NCI-H82 (cell line): ENCODE results near the gene SPATA9.
"Not testable (repeated sequence)": the region's sequence is repeated elsewhere in the genome, so short reads cannot be mapped to it uniquely, and the experiment has no call there.

Experiments
- DNase-seq: peaks from one replicate; lab custom pipeline; 2025; lab: John Stamatoyannopoulos, UW

Gene SPATA9

GRCh38 chr5:95646226-95646568 lies 36.6 kb downstream of the SPATA9 start:
- DNase-seq = not testable (repeated sequence)

DNA sequence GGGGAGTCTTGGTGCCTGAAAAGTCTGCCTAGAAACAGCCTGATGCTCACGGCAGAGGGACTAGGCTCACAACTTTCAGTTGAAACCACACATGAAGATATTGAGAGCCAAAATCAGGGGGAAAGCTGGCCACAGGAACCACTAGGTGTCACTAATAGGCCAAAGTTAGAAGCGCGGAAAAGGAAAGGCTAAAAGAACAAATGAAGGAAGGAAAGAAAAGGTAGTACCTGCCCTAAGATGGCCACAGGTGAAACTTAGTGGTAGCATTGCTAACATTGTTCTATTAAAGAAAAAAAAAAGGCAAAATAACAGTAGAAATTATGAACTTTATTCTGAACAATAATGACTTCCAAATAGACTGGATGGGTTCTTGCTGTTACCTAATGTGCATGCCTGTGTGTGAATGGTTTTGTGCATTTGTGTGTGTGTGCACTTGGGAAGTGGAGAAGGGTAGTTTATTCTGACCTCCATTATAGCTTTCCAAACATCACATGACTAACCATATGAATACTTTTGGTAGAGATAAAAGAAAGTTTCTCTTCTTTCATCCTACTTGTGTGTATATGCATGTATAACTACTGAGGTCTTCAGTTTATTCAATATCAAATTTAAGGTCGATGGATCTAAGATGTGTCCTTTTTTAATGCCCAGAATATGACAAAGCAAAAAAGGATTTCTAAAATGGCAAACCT lies 38.3 kb downstream of the SPATA9 start:
- DNase-seq = peak; percentile 59

DNA sequence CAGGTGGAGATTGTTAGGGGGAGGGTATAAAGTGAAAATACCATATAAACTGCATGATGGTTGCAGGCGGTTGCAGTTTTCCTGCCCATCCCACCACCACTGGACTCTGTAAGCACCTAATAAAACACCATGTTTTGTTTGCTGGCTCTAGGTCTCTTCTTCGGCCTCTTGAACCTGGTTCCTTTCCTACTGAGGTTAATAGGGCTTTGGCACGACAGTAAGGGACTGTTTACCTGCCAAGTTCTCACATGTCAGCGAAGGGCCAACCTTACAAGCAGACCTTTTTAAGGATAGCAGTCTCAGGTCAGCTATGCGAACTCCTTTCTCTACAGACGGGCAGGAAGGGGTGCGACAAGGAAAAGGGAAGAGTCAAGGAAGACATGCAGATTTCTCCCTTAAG lies 39.6 kb downstream of the SPATA9 start:
- no peak for DNase-seq

DNA sequence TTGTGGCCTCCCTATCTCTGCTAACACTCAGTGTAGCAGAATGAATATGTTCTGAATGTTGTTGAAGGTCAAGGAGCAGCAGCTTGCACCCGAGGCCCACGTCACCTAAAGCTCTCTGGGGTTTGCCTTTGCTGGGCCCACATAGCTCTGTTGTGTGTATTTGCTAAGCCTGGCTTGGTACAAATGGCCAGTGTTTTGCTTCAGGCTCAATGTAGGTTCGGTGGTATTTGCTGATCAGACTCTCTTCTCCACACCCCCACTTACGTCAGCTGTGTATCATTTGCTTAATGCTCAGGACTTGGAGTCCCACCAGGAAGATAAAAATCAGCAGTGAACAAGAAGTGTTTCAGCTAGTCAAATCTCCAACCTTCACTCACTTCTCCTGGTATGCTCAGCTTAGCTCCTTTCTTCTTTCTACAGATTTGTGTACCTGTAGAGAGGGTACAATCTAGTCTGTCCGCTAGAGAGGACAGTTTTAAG lies 41.0 kb downstream of the SPATA9 start:
- DNase-seq = no peak

DNA sequence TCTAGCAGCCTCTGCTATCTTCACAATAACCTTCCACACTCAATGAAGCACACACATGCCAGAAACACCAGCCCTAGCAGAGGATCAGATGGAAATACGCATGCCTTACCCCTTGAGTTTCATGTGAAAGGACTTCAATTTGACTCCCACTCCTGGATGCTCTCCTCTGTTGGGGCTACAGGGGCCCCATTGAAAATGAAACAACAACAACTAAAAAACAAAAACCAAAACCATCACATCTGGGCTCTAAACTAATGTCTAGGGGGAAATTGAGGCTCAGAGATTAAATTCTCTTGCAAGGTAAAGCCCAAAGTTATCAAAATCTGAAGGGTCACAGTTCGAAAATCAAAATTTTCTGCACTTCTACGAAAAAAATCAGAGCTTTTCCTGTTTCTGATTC lies 44.2 kb downstream of the SPATA9 start:
- no peak for DNase-seq

DNA sequence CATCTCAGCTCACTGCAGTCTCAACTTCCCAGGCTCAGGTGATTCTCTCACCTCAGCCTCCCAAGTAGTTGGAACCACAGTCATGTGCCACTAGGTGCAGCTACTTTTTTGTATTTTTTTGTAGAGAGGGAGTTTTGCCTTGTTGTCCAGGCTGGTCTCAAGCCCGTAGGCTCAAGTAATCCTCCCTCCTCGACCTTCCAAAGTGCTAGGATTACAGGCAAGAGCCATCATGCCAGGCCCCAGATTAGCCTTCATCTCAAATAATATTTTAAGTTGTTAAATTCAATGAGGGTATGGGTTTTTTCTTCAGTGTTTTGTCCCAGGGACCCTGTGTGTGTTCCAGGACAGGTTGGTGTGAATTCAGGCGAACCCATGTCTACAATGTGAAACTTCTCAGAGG lies 48.7 kb downstream of the SPATA9 start:
- no peak for DNase-seq

GRCh38 chr5:95633671-95634070 lies 49.1 kb downstream of the SPATA9 start:
- no peak for DNase-seq

GRCh38 chr5:95632942-95633341 lies 49.8 kb downstream of the SPATA9 start:
- DNase-seq = not testable (repeated sequence)

DNA sequence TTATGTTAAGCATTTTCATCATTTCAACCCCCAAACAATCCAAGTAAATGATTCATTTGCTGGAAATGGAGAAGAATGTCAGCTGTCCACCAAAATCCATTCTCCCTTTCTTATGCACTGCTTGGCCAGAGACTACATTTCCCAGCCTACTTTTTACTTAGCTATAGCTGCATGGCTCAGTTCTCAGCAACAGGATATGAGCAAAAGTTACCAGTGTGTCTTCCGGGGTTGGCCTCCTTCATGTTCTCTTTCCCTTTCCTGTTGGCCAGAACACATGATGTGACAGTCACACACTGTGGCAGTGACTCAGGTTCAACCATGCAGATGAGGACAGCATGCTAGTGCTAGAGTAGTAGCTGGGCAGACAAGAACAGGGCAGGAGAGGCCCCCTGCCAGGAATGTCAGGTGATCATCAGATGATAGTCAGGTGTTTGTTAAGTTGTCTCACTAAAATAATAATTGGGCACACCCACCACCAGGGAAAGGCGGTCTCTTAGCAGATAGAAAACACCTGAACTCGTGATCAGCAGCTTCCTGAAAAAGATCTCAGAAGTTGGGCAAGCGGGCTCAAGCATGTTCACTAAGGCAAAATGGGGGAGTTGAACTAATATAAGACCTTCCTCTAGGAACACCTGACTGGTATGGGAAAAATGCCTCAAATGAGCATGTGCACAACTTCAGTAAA lies 50.7 kb downstream of the SPATA9 start:
- no peak for DNase-seq

- DNase-seq = no peak
Measured at GRCh38 chr5:95631255-95631958, 51.4 kb downstream of the SPATA9 start.

DNA sequence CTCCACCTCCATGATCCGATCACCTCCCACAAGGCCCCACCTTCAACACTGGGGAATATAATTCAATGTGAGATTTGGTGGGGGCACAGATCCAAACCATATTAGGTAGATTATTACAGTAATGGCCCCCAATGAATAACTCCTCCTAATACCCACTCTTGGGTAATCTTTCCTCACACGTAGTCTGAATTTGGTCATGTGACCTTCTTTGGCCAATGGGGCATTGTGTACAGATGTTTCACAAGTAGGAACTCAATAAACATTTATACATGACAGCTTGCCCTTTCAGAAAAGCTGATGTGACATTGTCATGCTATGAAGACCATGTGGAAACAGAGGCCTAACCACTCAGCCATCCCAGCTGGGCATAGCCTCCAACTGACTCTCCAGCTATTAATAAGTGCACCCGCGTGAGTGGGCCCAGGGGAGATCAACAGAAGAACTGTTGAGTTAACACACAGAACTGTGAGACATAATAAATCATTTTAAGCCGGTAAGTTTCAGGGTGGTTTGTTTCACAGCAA lies 52.3 kb downstream of the SPATA9 start:
- DNase-seq = no peak

GRCh38 chr5:95628933-95629332 lies 53.9 kb downstream of the SPATA9 start:
- DNase-seq = no peak

DNA sequence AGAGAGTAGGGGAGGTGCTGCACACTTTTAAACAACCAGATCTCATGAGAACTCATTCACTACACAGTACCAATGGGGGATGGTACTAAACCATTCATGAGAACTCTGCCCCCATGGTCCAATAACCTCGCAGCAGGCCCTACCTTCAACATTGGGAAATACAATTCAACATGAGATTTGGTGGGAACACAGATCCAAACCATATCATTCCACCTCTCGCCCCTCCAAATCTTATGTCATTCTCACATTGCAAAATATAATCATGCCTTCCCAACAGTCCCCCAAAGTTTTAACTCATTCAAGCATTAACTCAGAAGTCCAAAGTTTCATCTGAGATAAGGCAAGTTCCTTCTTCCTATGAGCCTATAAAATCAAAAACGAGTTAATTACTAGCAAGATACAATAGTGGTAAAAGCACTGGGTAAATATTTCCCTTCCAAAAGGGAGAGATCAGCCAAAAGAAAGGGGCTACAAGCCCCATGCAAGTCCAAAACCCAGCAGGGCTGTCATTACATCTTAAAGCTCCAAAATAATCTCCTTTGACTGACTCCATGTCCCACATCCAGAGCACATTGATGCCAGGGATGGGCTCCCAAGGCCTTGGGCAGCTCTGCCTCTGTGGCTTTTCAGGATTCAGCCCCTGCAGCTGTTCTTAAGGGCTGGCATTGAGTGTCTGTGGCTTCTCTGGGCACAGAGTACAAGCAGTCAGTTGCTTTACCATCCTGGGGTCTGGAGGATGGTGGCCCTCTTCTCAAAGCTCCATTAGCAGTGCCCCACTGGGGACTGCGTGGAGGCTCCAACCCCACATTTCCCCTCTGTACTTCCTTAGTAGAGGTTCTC lies 54.6 kb downstream of the SPATA9 start:
- no peak for DNase-seq

DNA sequence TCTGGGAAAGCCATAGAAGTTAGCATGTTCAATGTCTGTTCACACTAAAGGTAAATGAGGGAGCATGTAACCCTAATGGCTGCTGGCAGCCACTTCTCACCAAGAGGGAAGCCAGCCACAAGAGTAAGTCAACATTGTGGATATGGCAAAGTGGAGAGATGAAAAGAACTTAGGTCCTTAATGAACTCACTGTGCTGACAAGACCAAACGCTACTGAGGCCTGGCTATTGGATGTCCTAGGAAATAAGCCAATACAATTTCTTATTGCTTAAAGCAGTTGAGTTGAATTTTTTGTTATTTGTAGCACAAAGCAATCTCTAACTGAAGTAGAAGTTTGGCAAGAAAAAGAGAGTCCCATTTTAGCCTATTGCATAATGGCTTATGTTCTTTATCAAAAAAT lies 56.1 kb downstream of the SPATA9 start:
- no peak for DNase-seq

GRCh38 chr5:95624368-95624767 lies 58.4 kb downstream of the SPATA9 start:
- DNase-seq = no peak

DNA sequence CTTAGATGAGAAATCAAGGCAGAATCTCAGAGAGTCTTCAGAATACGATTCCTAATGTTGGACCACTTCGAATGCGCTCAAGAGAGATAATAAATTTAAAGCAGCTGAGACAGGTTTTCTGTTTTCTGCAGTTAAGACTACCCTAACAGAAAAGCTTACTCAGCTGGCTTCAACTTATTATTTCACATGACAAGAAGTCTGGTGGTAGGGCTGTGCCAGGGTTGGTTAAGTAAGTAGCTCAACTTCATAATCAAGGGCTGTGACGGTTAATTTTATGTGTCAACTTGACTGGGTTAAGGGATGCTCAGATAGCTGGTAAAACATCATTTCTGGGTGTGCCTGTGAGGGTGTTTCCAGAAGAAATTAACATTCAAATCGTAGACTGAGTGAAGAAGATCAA lies 59.1 kb downstream of the SPATA9 start:
- DNase-seq = no peak

DNA sequence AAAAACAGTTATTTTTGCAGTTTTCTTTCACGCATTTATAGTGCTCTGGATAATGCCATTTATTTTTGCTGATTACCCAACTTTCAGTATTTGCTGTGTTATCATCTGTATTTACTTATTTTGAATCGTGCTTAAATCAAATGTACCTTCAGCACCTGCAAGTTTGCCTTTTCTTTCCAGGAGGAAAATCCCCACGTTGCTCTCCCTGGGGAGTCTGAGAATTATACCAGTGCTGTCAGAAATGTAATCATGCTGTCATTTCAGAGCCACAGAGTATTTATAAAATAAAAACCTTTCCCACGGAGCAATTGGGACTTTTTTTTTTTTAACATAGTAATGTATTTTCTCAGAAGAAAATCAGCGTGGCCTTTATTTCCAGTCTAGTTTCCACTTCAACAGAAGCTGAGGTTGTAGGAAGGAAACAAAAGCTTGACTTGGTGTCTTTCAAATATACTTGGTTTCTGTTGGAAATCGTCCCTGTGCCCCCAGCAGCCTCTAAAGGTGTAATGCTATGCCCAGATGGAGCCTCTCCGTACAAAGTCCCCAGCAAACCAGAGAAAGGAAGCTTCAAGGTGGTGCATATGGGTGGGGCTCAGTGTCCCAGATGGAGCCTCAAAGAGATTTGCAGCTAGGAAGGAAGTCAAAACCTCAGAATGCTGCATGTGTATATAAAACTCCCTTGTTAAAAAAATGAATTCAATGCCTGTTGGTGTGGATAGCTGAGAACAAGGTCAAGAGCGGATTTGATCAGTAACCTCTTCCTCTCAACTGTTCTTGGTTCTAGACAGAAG lies 60.8 kb downstream of the SPATA9 start:
- DNase-seq = no peak

DNA sequence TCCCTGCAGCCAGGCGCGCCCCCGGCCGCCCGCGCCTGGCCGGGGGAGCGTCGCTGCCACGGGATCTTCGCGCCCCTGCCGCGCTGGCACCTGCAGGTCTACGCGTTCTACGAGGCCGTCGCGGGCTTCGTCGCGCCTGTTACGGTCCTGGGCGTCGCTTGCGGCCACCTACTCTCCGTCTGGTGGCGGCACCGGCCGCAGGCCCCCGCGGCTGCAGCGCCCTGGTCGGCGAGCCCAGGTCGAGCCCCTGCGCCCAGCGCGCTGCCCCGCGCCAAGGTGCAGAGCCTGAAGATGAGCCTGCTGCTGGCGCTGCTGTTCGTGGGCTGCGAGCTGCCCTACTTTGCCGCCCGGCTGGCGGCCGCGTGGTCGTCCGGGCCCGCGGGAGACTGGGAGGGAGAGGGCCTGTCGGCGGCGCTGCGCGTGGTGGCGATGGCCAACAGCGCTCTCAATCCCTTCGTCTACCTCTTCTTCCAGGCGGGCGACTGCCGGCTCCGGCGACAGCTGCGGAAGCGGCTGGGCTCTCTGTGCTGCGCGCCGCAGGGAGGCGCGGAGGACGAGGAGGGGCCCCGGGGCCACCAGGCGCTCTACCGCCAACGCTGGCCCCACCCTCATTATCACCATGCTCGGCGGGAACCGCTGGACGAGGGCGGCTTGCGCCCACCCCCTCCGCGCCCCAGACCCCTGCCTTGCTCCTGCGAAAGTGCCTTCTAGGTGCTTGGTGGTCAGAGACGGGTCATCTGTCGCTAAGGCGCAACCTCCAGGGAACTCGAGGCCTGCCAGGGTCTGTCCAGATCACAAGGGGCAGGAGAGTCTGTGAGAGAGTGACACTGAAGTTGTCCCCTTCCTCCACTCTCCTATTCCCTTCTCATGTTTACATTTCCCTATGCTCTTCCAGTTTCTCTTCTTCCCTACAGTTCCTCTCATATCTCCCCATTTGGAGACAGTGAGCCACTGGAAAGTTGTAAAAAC lies 61.6 kb downstream of the SPATA9 start:
- DNase-seq = peak; percentile 61

GRCh38 chr5:95620030-95620869 lies 62.5 kb downstream of the SPATA9 start, which contains the start of gene GPR150:
GPR150 (plus strand) TSS chr5:95620087; CDS start chr5:95620276, 189 bp downstream.
- peak; percentile 48 for DNase-seq
